Stomach (tissue), 9 donors: Measurements from ENCODE around the gene RAI2. TPM values are rescaled to one million over a fixed set of nuclear protein-coding genes. Genes with fewer than 3 reads are reported as not detected.
"Not testable (repeated sequence)": the region's sequence is repeated elsewhere in the genome, so short reads cannot be mapped to it uniquely, and the experiment has no call there.

Experiments used
- DNase-seq, 2 donors: peaks; one replicate each; pipeline versions ENCODE4 v3.0.0 to v3.0.0-alpha.2; 2013 to 2019
- H3K27ac ChIP-seq, 5 donors: fragments of 200-600 bp in 4 of 5; sonication (generic) in 4 of 5; one replicate each; pipeline ENCODE4 v1.5.1; 2013 to 2019; ENCODE audit warnings: mild to moderate bottlenecking in 1 of 5, moderate library complexity in 1 of 5
- H3K27me3 ChIP-seq, 3 donors: fragments of 200-600 bp; sonication (generic); one replicate each; pipeline ENCODE4 v1.5.1; 2017 to 2019; ENCODE audit warnings: mixed run types in 1 of 3
- H3K36me3 ChIP-seq, 4 donors: fragments of 200-600 bp; sonication (generic); 1 replicate in 3 of 4; 2 replicates in 1 of 4; pipeline ENCODE4 v1.5.1; 2016 to 2019
- H3K4me1 ChIP-seq, 4 donors: fragments of 200-600 bp; sonication (generic); one replicate each; pipeline ENCODE4 v1.5.1; 2016 to 2019
- H3K4me3 ChIP-seq, 4 donors: fragments of 200-600 bp; sonication (generic) in 3 of 4; one replicate each; pipeline ENCODE4 v1.5.1; 2016 to 2019; ENCODE audit warnings: mild to moderate bottlenecking in 1 of 4
- H3K9me3 ChIP-seq, 4 donors: fragments of 200-600 bp; sonication (generic); one replicate each; pipeline ENCODE4 v1.5.1; 2016 to 2019
- EP300 ChIP-seq: sonication (generic); formaldehyde crosslinking; IDR thresholded peaks from one replicate; pipeline ENCODE4 v1.6.1; 2017; ENCODE audit warnings: antibody characterized with exemption
- POLR2A ChIP-seq, 4 donors: fragments of 450-650 bp; IDR thresholded peaks; one replicate each; pipeline ENCODE4 v1.6.1; 2016; ENCODE audit warnings: antibody characterized with exemption in 4 of 4, control low read depth in 2 of 4, mild to moderate bottlenecking in 1 of 4, moderate library complexity in 1 of 4
- POLR2AphosphoS5 ChIP-seq, 3 donors: sonication (generic); formaldehyde crosslinking; IDR thresholded peaks; one replicate each; pipeline ENCODE4 v1.6.1; 2016; ENCODE audit warnings: antibody characterized with exemption in 3 of 3
- WGBS, 5 donors: extraction: QIAGEN DNeasy Blood & Tissue Kit in 3 of 5; methylation state at CpG; one replicate each; pipeline versions ENCODE4 v1.1.5 to v1.1.7; 2013 to 2018; 5-methylcytosine and 5-hydroxymethylcytosine counted together
- intact Hi-C: fragments of 100-400 bp; cut with DNase I; formaldehyde crosslinking; loops from one replicate; pipeline ENCODE4 v1.15.1; 2023; ENCODE audit warnings: low total_unique reads
- polyA plus RNA-seq, 3 donors: library from polyadenylated mRNA; stranded (reverse); fragments of 200-250 nt; gene quantifications; one replicate each; pipeline ENCODE4 v1.2.3, GENCODE V29; 2013
- total RNA-seq, 5 donors: library from RNA; depleted of rRNA; stranded (reverse); fragments of >200 nt; gene quantifications; one replicate each; pipeline versions ENCODE4 v1.1.0 to v1.2.3, GENCODE V29; 2014 to 2016
- TF ChIP-seq, protein P1 (sequence below), 7 experiments: fragments of 450-650 bp in 4 of 7; fragments of 200-600 bp in 3 of 7; sonication (generic) in 3 of 7; IDR thresholded peaks; one replicate each; pipeline ENCODE4 v1.5.1; 2016 to 2019; ENCODE audit warnings: antibody characterized with exemption in 7 of 7, control low read depth in 2 of 7, mild to moderate bottlenecking in 1 of 7
- donor health status: healthy with polysubstance abuse.
- donor health status: Bipolar disorder and iron deficiency.
- donor health status: healthy.

Gene RAI2
- total and polyA plus RNA-seq, 8 donors, result 2.2 to 34.5 (median 10.8) TPM

DNA sequence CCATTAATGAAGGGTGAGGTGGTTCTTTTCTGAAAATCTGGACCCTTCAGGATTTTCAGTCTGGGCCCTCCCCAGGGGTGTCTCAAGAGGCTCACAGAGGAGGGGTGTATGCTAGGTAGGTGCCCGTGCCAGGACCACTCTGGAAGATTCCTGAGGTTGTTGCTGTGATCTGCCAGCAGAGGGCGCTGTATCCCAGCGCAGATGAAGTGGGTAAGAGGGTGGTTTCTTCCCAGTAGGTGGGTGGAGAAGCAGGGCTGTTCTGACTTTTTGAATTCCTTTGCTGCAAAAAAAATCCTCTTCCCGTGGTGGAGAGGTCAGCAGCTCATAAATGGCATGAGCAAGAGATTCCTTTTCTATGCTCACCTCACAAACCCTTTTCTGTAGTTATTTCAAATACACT, 72.7 kb downstream of the RAI2 start:
- H3K27ac ChIP-seq, result no peak overlapping the region
- 0 to 14% (median 6%) methylated on average over 1 to 4 of the region's 4 CpGs for WGBS, 5 donors
- peak; percentile 39 to 68 for DNase-seq
- intact Hi-C loops, result no loop called here
- H3K4me1 ChIP-seq, result peaks cover 0 to 10% (median 7%) of the 10 kb centered on the region in 4 donors
- peaks cover 0 to 11% (median 0%) of the 10 kb centered on the region in 3 donors for H3K27me3 ChIP-seq
- no peaks in the 10 kb centered on the region for H3K9me3 ChIP-seq
- no peaks in the 10 kb centered on the region for H3K36me3 ChIP-seq
- no peak overlapping the region for H3K4me3 ChIP-seq
- TF ChIP-seq EP300 (no peak), POLR2A (IDR thresholded peaks at IDR 0.05) (no peak), POLR2AphosphoS5 (IDR thresholded peaks at IDR 0.05) (no peak)
- TF ChIP-seq, protein P1, sequence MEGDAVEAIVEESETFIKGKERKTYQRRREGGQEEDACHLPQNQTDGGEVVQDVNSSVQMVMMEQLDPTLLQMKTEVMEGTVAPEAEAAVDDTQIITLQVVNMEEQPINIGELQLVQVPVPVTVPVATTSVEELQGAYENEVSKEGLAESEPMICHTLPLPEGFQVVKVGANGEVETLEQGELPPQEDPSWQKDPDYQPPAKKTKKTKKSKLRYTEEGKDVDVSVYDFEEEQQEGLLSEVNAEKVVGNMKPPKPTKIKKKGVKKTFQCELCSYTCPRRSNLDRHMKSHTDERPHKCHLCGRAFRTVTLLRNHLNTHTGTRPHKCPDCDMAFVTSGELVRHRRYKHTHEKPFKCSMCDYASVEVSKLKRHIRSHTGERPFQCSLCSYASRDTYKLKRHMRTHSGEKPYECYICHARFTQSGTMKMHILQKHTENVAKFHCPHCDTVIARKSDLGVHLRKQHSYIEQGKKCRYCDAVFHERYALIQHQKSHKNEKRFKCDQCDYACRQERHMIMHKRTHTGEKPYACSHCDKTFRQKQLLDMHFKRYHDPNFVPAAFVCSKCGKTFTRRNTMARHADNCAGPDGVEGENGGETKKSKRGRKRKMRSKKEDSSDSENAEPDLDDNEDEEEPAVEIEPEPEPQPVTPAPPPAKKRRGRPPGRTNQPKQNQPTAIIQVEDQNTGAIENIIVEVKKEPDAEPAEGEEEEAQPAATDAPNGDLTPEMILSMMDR (IDR thresholded peaks at IDR 0.05), result peak in 5 of 7 experiments; percentile 29 to 76 (median 57)

DNA sequence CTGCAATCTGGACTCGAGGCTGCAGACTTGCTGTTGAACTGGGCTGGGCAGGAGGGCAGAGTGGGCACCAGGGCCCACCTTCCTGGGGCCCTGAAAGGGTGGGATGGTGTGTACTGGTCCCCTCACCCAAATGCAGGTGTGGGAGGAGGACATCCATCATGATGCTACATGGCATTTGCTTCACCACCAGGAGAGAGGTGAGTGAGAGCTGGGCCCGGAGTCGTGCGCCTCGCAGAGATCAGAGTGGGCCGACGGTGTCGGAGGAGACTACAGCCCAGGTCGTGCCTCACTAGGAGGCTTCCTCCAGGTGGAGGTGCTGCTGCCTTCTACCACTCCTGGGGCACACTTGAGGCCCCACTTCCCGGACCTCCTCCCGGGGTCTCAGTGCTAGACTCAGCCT, 73.5 kb downstream of the RAI2 start:
- 83 to 95% (median 90%) methylated on average over 2 to 11 of the region's 11 CpGs for WGBS, 5 donors
- no peaks in the 10 kb centered on the region for H3K36me3 ChIP-seq
- H3K27ac ChIP-seq, result no peak overlapping the region
- intact Hi-C loops, result no loop called here
- H3K27me3 ChIP-seq, result peaks cover 0 to 11% (median 0%) of the 10 kb centered on the region in 3 donors
- no peaks in the 10 kb centered on the region for H3K9me3 ChIP-seq
- TF ChIP-seq POLR2A (IDR thresholded peaks at IDR 0.05) (no peak), EP300 (no peak), POLR2AphosphoS5 (IDR thresholded peaks at IDR 0.05) (no peak)
- TF ChIP-seq, protein P1 (IDR thresholded peaks at IDR 0.05), result no peak
- no peak overlapping the region for H3K4me3 ChIP-seq
- no peak for DNase-seq
- H3K4me1 ChIP-seq, result peaks cover 0 to 10% (median 7%) of the 10 kb centered on the region in 4 donors

DNA sequence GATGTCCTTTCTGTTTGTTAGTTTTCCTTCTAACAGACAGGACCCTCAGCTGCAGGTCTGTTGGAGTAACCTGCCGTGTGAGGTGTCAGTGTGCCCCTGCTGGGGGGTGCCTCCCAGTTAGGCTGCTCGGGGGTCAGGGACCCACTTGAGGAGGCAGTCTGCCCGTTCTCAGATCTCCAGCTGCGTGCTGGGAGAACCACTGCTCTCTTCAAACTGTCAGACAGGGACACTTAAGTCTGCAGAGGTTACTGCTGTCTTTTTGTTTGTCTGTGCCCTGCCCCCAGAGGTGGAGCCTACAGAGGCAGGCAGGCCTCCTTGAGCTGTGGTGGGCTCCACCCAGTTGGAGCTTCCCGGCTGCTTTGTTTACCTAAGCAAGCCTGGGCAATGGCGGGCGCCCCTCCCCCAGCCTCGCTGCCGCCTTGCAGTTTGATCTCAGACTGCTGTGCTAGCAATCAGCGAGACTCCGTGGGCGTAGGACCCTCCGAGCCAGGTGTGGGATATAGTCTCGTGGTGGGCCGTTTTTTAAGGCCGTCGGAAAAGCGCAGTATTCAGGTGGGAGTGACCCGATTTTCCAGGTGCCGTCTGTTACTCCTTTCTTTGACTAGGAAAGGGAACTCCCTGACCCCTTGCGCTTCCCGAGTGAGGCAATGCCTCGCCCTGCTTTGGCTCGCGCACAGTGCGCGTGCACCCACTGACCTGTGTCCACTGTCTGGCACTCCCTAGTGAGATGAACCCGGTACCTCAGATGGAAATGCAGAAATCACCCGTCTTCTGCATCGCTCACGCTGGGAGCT, 74.3 kb downstream of the RAI2 start:
- H3K4me3 ChIP-seq, result peak overlapping the region in 2 of 4 donors; percentile 18 to 22
- H3K36me3 ChIP-seq, intact Hi-C loops: not testable (repeated sequence)

DNA sequence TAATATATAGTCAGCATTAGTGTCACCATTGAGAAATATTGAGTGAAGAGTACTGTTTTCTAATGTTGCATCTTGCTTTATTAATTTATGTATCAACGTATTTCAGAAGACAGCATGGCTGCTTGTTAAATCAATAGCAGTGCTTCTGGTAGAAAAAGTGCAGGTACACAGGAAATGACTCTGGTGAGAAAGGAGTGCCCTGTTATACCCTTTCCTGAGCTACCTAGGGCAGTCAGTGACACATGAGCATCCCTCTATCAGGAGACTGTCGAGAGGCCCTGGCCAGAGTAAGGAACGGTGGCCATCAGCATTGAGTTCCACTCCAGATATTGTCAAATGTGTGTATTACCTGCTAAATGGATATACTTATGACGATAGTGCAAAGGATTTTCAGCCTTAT, 81.7 kb downstream of the RAI2 start:
- peaks cover 0 to 13% (median 5%) of the 10 kb centered on the region in 4 donors for H3K9me3 ChIP-seq
- no peaks in the 10 kb centered on the region for H3K27me3 ChIP-seq
- H3K27ac ChIP-seq, result no peak overlapping the region
- no peaks in the 10 kb centered on the region for H3K36me3 ChIP-seq
- no peak overlapping the region for H3K4me3 ChIP-seq
- no peak for DNase-seq
- 79 to 93% (median 84%) methylated on average over 4 of the region's 4 CpGs for WGBS, 5 donors
- H3K4me1 ChIP-seq, result no peaks in the 10 kb centered on the region
- no peak for TF ChIP-seq EP300
- TF ChIP-seq, protein P1 (IDR thresholded peaks at IDR 0.05), result no peak
- TF ChIP-seq POLR2AphosphoS5 (IDR thresholded peaks at IDR 0.05), result no peak
- no peak for TF ChIP-seq POLR2A (IDR thresholded peaks at IDR 0.05)
- intact Hi-C loops, result no loop called here

More for the DNA sequence above, 74.3 kb downstream of the RAI2 start:
- H3K4me1 ChIP-seq, DNase-seq, H3K9me3 ChIP-seq, H3K27ac ChIP-seq: not testable (repeated sequence)
- H3K27me3 ChIP-seq, result peaks cover 0 to 11% (median 0%) of the 10 kb centered on the region in 3 donors
- 39 to 93% (median 45%) methylated on average over 6 to 26 of the region's 31 CpGs for WGBS, 5 donors

DNA sequence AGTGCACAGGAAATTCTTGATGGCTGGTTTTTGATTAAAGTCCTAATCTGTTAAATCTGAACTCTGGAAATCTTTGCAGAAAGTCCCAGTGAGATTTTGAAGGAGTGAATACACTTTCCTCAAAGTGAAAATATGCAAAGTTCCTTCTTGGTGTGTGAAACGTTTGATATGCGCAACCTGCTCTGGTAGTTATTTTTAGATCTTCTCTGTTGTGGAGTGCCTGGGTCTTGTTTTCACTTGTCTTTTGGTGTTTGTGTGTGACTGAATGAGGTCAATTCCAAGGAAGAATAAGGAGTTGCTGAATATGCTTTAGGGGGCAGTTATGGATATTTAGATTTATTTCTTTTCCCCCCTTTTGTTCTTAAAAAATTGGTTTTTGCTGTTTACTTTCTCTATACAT, 82.1 kb downstream of the RAI2 start:
- peaks cover 0 to 4% (median 0%) of the 10 kb centered on the region in 3 donors for H3K27me3 ChIP-seq
- intact Hi-C loops, result no loop called here
- 46 to 76% (median 61%) methylated on average over 2 of the region's 2 CpGs for WGBS, 5 donors
- no peaks in the 10 kb centered on the region for H3K36me3 ChIP-seq
- no peak overlapping the region for H3K27ac ChIP-seq
- no peak overlapping the region for H3K4me3 ChIP-seq
- no peaks in the 10 kb centered on the region for H3K4me1 ChIP-seq
- DNase-seq, result no peak
- TF ChIP-seq EP300 (no peak), POLR2A (IDR thresholded peaks at IDR 0.05) (no peak), POLR2AphosphoS5 (IDR thresholded peaks at IDR 0.05) (no peak)
- TF ChIP-seq, protein P1 (IDR thresholded peaks at IDR 0.05), result no peak
- peaks cover 0 to 13% (median 5%) of the 10 kb centered on the region in 4 donors for H3K9me3 ChIP-seq
